ENCODE measurements around the gene MAPK14. TPM values are rescaled to one million over a fixed set of nuclear protein-coding genes. Genes with fewer than 3 reads are reported as not detected.
"Not testable (repeated sequence)": the region's sequence is repeated elsewhere in the genome, so short reads cannot be mapped to it uniquely, and the experiment has no call there.

The MAPK14 gene
- total RNA-seq, 4 donors from 2014 or later: 62.0 to 117 (median 86.2) TPM

- TF ChIP-seq POLR2A (IDR thresholded peaks at IDR 0.05): no peak
- TF ChIP-seq CTCF (IDR thresholded peaks at IDR 0.05): no peak
- intact Hi-C loops (cut with DNase I; ENCODE audit: low total_unique reads): loop anchor here (10.0 kb wide), 1 partner anchor 74 kb away; the partner anchor contains the start of gene BRPF3
- Histone ChIP-seq H3K4me3 (no peak overlapping the region), H3K9me3 (no peaks in the 10 kb centered on the region), H3K27me3 (no peaks in the 10 kb centered on the region), H3K4me1 (no peaks in the 10 kb centered on the region), H3K36me3 (no peaks in the 10 kb centered on the region), H3K27ac (no peak overlapping the region)
- DNase-seq: peak in 1 of 2 donors; percentile 43
Observed at GRCh38 chr6:36120979-36121786, 93.6 kb downstream of the MAPK14 start.

GRCh38 chr6:36121787-36122494, 94.3 kb downstream of the MAPK14 start:
- intact Hi-C loops (cut with DNase I; ENCODE audit: low total_unique reads): loop anchor here (10.0 kb wide), 1 partner anchor 73 kb away; the partner anchor contains the start of gene BRPF3
- TF ChIP-seq CTCF (IDR thresholded peaks at IDR 0.05) (no peak), POLR2A (IDR thresholded peaks at IDR 0.05) (no peak)
- no peaks in the 10 kb centered on the region for H3K27me3 ChIP-seq
- H3K27ac ChIP-seq: no peak overlapping the region
- no peak for DNase-seq
- H3K36me3 ChIP-seq: no peaks in the 10 kb centered on the region
- H3K4me1 ChIP-seq: no peaks in the 10 kb centered on the region
- no peaks in the 10 kb centered on the region for H3K9me3 ChIP-seq
- H3K4me3 ChIP-seq: no peak overlapping the region

DNA sequence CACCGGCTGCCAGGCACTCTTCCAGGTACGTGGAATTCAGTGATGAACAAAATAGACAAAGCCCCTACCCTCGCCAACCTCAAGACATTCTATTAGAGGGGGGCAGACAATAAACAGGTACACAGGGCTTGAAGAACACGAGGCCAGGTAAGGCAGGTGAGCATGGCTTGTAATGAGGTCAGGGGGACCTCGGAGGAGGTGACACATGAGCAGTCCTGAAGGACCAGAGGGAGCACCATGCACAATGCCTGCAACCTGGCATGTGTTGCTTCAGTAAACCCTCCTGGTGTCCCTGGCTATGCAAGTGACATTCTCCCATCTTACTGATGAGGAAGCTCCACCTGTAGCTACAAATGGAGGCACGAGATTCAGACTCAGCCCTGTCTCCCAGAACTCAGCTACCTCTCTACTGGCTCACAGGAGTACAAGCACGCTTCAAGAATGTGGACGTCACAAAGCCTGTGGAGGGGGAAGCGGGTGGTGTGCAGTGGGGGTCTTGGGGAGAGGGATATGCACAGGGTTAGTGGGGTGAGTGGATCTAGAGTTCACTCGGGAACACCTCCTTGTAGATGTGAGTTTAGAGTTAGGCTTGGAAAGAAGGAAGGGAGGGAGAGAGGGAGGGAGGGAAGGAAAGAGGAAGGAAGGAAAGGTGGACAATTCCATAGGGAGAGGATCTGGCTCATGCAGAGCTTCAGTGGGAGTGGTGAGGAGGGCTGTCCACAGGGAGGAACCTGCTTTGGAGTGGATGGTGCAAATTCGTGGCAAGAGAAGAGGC, 95.1 kb downstream of the MAPK14 start:
- Histone ChIP-seq H3K4me1 (no peaks in the 10 kb centered on the region), H3K9me3 (no peaks in the 10 kb centered on the region), H3K27me3 (no peaks in the 10 kb centered on the region), H3K27ac (no peak overlapping the region), H3K4me3 (no peak overlapping the region), H3K36me3 (no peaks in the 10 kb centered on the region)
- DNase-seq: no peak
- TF ChIP-seq CTCF (IDR thresholded peaks at IDR 0.05) (no peak), POLR2A (IDR thresholded peaks at IDR 0.05) (no peak)
- intact Hi-C loops (cut with DNase I; ENCODE audit: low total_unique reads): loop anchor here (10.0 kb wide), 1 partner anchor 72 kb away; the partner anchor contains the start of gene BRPF3

DNA sequence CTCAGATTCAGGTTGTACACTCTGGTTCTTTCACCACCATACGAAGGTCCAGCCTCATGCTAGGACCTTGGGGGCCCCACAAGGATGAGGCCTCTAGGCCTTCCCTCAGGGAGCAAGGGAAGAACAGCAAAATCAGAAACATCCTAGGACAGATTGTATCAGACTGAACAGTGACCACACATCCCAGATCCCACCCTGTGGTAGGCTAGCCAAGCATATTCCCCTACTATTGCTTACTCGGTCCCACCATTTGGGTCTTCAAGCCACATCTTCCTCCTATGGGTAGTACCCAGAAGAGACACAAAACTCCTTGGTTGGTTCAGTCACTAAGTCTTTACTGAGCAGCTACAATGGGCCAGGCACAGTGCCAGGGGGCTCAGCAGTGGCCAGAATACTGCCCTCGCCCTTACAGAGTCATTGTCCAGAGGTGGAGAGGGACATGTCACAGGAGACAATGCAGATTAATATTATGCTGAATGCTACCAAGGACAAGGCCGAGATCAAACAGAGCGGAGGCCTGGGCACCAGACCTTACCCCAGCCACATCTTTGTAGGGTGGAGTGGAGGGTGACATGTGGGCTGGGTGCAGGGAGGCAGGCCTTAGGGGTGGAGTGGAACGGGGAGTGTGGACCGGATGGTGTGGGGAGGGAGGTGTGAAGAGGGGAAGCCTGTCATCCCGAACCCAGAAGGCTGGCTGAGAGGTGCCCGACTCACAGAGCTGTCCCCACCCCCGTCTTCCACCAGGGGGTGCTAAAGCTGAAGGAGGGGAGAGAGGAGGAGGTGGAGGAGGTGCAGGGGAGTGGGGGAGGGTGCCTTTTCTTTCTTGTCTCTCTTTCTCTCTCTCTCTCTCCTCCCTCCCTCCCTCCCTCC, 95.9 kb downstream of the MAPK14 start:
- no peak overlapping the region for H3K4me3 ChIP-seq
- H3K27ac ChIP-seq: no peak overlapping the region
- TF ChIP-seq POLR2A (IDR thresholded peaks at IDR 0.05): no peak
- peak; percentile 48 to 74 (median 62) for TF ChIP-seq CTCF (IDR thresholded peaks at IDR 0.05)
- H3K9me3 ChIP-seq: no peaks in the 10 kb centered on the region
- H3K4me1 ChIP-seq: no peaks in the 10 kb centered on the region
- H3K36me3 ChIP-seq: no peaks in the 10 kb centered on the region
- H3K27me3 ChIP-seq: no peaks in the 10 kb centered on the region
- intact Hi-C loops (cut with DNase I; ENCODE audit: low total_unique reads): loop anchor here (10.0 kb wide), 1 partner anchor 71 kb away; the partner anchor contains the start of gene BRPF3
- peak; percentile 73 to 78 for DNase-seq

DNA sequence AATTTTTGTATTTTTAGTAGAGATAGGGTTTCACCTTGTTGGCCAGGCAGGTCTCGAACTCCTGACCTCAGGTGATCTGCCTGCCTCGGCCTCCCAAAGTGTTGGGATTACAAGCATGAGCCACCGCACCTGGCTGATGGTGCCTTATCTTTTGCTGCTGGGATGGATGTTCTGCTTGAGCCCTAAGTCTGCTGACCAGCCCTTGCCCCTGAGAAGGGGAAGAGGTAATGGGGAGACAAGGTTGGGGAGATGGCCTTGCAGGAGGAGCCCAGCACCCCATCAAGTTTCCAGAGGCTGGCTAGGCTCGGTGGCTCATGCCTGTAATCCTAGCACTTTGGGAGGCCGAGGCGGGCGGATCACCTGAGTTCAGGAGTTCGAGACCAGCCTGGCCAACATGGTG, 96.7 kb downstream of the MAPK14 start:
- H3K4me1 ChIP-seq, H3K36me3 ChIP-seq, H3K27me3 ChIP-seq, H3K4me3 ChIP-seq, H3K9me3 ChIP-seq, H3K27ac ChIP-seq, DNase-seq: not testable (repeated sequence)
- intact Hi-C loops (cut with DNase I; ENCODE audit: low total_unique reads): loop anchor here (10.0 kb wide), 1 partner anchor 70 kb away; the partner anchor contains the start of gene BRPF3
